ENCODE data around the gene ACYP2.
"Not testable (repeated sequence)": the region's sequence is repeated elsewhere in the genome, so short reads cannot be mapped to it uniquely, and the experiment has no call there.

The ACYP2 gene

DNA sequence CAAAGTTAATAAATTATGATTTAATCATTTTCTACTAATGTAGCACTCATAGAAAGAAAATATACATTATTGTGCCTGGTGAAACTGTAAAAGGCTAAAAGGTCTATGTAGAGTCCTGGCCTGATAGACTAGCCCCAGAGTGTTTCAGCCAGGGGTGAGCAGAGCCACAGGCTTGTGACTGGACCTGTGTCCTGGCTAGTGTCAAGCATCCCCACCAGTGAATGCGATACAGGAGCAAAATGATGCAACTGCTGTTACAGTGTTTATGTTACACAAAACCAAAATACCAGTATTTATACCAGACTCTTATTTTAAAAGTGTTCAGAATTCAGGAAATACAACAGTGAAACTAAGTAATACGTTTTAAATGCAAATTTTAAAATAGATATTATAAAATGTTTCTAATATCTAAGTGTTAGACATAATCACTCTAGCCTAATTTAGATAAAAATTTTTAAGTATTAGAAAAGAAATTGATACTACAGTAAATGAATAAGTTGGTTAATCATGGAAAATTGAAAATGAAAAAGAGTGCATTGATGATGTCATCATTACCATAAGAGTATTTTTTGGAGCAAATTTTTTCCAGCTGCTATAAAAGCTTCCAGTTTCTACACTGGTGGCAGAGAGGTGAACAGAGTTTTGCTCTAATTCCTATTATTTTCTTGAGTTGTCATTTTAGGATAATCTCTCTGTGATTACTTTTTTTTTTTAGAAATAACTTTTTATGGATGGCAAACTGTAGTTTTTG lies 146.8 kb downstream of the ACYP2 start:
- DNase-seq (ENCODE audit: low read depth in 1 of 2, low spot score in 1 of 2), result no peak

DNA sequence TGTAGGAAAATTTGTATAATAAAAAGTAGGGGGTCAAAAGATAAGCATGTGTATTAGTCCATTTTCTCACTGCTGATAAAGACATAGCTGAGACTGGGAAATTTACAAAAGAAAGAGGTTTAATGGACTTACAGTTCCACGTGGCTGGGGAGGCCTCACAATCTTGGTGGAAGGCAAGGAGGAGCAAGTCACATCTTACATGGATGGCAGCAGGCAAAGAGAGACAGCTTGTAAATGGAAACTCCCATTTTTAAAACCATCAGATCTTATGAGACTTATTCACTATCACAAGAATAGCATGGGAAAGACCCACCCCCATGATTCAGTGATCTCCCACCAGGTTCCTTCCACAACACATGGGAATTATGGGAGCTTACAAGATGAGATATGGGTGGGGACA lies 149.7 kb downstream of the ACYP2 start:
- not testable (repeated sequence) for DNase-seq (ENCODE audit: low read depth in 1 of 2, low spot score in 1 of 2)

- DNase-seq (ENCODE audit: low read depth in 1 of 2, low spot score in 1 of 2), result no peak
Observed at GRCh38 chr2:54267577-54267976, 152.2 kb downstream of the ACYP2 start.

DNA sequence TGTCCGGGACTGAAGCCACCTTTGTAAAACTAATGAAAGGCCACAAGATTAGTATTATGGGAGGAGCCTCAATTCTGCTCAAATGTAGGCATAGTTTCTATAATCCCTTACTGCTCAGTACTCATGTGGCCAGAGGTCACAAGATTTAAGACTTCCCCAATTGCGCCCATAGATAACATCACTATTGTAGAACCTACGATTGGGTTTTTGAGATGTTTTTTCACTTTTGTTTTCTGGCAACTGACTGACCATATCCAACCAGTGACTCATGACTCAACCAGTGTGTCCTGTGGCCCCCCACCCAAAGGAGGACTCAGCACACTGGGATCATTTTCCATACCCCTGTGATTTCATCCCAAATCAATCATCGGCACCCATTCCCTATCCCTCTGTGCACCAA lies 155.8 kb downstream of the ACYP2 start:
- DNase-seq (ENCODE audit: low read depth in 1 of 2, low spot score in 1 of 2), result no peak

DNA sequence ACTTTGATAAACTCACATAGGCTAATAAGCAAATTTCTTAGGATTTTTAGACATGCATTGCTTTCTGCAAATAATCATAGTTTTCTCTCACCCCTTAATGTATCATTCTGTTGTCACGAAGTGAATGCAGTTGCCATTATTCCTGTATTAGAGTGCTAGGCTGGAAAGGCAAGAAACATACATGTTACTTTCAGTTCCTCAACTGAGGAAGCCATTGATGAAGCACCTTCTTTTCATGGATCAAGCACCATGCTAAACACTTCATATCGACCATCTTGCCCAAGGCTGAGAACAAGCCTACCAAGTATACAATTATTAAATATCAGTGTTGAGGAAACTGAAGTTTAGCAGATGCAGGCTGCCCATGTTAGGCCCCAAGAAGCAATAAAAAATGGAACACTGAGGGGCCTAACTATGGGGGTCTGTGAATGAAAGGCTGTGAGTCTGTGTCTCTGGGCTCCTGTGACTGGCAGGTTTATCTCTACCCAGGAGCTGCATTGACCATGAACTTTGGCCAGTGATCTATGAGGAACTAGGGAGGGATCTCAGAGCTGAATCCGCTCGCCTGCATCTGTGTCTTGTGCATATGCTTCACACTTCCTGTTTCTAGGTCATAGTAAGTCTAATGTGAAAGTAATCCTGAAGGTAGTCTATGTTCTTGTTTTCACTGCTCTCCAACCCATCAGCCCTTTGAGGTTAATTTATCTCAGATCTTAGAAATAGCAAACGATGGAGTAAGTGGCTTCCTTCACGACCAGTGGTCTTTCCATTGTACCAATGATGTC lies 156.6 kb downstream of the ACYP2 start:
- no peak for DNase-seq (ENCODE audit: low read depth in 1 of 2, low spot score in 1 of 2)

DNA sequence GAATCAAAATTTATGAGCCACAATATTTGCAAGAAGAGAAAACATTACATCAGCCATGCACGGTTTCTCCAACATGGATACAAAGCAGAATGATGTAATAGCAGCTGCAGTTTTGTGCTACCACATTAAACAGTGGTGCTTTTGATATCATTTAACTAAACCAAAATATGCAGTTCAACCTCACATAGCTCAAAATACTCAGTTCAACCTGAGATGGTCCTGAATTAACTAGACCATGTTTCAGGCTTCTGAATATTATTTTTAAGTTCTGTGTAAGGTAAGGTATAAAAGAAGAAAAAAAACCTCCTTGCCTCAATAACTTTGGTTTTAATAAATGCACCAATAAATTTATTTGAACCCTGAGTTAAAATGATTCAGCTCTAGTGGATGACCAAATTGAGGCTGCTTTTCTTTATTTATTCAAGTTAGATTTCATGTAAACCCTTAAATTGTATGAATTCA lies 159.4 kb downstream of the ACYP2 start:
- DNase-seq (ENCODE audit: low read depth in 1 of 2, low spot score in 1 of 2), result no peak

GRCh38 chr2:54275541-54275940 lies 160.1 kb downstream of the ACYP2 start:
- DNase-seq (ENCODE audit: low read depth in 1 of 2, low spot score in 1 of 2), result no peak

GRCh38 chr2:54279385-54279784 lies 164.0 kb downstream of the ACYP2 start:
- no peak for DNase-seq (ENCODE audit: low read depth in 1 of 2, low spot score in 1 of 2)

- DNase-seq (ENCODE audit: low read depth in 1 of 2, low spot score in 1 of 2), result no peak
Observed at GRCh38 chr2:54284826-54285225, 169.4 kb downstream of the ACYP2 start.

- no peak for DNase-seq (ENCODE audit: low read depth in 1 of 2, low spot score in 1 of 2)
Observed at GRCh38 chr2:54285451-54285850, 170.0 kb downstream of the ACYP2 start.

GRCh38 chr2:54287532-54287931 lies 172.1 kb downstream of the ACYP2 start:
- DNase-seq (ENCODE audit: low read depth in 1 of 2, low spot score in 1 of 2), result no peak

- DNase-seq (ENCODE audit: low read depth in 1 of 2, low spot score in 1 of 2), result no peak
Observed at GRCh38 chr2:54289917-54290316, 174.5 kb downstream of the ACYP2 start.

DNA sequence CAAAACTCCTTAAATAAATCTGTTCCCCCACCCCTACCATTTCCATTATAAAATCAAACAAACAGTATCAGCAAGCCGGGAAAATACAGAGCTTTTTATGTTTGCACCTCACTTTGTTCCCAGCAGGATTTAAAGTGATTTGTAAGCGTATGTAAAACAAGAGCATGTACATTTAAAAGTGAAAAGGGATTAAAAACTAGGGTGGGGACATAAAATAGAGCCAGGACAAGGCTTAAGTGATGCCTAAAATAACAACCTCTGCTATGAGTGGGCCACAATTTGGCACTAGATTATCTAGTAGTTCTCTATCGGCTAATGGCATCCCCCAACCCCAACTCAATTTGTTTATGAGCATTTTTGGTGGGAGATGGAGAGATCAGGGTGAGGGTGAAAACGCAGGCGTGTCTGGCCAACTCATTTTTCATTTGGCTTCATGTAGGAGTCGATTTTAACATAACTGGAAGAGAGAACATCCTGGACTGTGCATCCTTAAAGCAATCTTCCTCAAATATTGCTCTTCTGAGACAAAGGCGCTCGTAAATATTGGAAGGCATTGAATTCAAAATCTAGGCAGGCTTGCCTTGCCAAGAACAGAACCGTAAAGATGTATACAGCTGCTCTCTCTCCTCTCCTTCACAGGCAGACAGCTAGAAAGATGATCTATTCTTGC lies 175.1 kb downstream of the ACYP2 start:
- no peak for DNase-seq (ENCODE audit: low read depth in 1 of 2, low spot score in 1 of 2)

DNA sequence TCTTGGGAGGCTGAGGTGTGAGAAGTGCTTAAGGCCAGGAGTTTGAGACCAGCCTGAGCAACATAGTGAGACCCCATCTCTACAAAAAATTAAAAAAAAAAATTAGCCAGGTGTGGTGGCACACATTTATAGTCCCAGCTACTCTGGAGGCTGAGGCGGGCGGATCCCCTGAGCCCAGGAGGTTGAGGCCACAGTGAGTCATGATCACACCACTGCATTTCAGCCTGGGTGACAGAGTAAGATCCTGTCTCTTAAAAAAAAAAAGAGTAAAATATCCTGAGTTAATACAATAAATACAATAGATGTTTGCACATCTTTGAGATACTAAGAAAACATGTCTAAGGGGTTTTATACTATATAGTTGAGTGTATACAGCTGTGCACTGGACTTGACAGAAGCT lies 179.2 kb downstream of the ACYP2 start:
- not testable (repeated sequence) for DNase-seq (ENCODE audit: low read depth in 1 of 2, low spot score in 1 of 2)

- no peak for DNase-seq (ENCODE audit: low read depth in 1 of 2, low spot score in 1 of 2)
Observed at GRCh38 chr2:54295911-54296310, 180.5 kb downstream of the ACYP2 start.

DNA sequence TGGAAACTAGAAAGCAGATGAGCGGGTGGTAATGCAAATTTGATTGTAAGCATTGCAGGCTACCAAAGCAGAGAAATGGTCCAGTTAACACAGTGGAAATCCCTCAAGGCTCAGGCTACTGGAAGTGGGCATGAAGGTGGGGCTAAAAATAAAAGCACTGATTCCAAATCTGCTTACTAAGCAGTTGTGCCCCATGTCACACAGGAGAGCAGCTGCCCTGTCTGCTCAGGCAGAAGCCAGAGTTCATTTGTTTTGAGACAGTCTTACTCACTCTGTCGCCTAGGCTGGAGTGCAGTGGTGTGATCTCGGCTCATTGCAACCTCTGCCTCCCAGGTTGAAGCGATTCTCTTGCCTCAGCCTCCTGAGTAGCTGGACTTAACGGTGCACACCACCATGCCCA lies 183.1 kb downstream of the ACYP2 start:
- DNase-seq (ENCODE audit: low read depth in 1 of 2, low spot score in 1 of 2), result no peak

- no peak for DNase-seq (ENCODE audit: low read depth in 1 of 2, low spot score in 1 of 2)
Observed at GRCh38 chr2:54303631-54304030, 188.2 kb downstream of the ACYP2 start.

- DNase-seq (ENCODE audit: low read depth in 1 of 2, low spot score in 1 of 2), result no peak
Observed at GRCh38 chr2:54306556-54306955, 191.1 kb downstream of the ACYP2 start.

- no peak for DNase-seq (ENCODE audit: low read depth in 1 of 2, low spot score in 1 of 2)
Observed at GRCh38 chr2:54308186-54308585, 192.8 kb downstream of the ACYP2 start.

- no peak for DNase-seq (ENCODE audit: low read depth in 1 of 2, low spot score in 1 of 2)
Observed at GRCh38 chr2:54308782-54309181, 193.4 kb downstream of the ACYP2 start.

DNA sequence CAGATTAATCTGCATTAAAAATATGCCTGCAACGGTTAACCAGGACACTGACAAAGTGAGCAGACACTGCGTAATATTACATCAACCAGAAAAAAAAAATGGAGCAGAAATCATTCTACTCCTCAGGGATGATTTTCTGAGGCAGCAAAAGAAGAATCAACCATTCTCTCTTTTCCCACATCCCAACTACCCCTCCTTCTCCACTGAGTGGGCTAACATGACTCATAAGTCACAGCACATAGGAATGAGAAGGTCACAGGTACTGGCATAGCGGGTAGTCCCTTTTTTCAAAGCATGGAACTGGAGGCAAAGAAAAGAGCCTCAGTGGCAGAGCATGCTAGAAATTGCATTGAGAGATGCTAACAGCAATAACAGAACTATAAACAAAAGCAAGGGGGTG lies 194.9 kb downstream of the ACYP2 start:
- DNase-seq (ENCODE audit: low read depth in 1 of 2, low spot score in 1 of 2), result no peak

GRCh38 chr2:54310961-54311360 lies 195.5 kb downstream of the ACYP2 start:
- DNase-seq (ENCODE audit: low read depth in 1 of 2, low spot score in 1 of 2), result no peak

All from activated CD4-positive, alpha-beta T cell treated with anti-CD3 and anti-CD28 coated beads, Interleukin-2, amount 50 U/mL, for 24 hours (primary cell).